ENCODE data around the gene FAM241B. TPM values are rescaled to one million over a fixed set of nuclear protein-coding genes. Genes with fewer than 3 reads are reported as not detected.

Gene FAM241B
- total and polyA plus RNA-seq, 10 of the 15 experiments (the other 5 are each of a cell fraction or from before 2014, with no cell fraction given), result 0.09 to 0.99 (median 0.24) TPM

- TF ChIP-seq ZNF687 (IDR thresholded peaks at IDR 0.05) (no peak), BCL11A (IDR thresholded peaks at IDR 0.05; ENCODE audit: low read depth, low read length) (no peak)
These were observed 17.8 kb downstream of the FAM241B start (continued) for GRCh38 chr10:69647819-69648218.

GRCh38 chr10:69648461-69648860 lies 18.4 kb downstream of the FAM241B start:
- POLR2A ChIA-PET, result no interaction called here
- in situ Hi-C loops (cut with MboI) (no loop called here), intact Hi-C loops (cut with micrococcal nuclease; ENCODE audit: unreplicated experiment) (no loop called here)
- Histone ChIP-seq H4K20me1 (ENCODE audit: control insufficient read depth, insufficient read depth) (0 out of 2 replicates have a peak, but pooled peaks cover 2% of the 10 kb centered on the region), H3K4me1 (ENCODE audit: control insufficient read depth, insufficient read depth, low read length) (no peaks in the 10 kb centered on the region), H3K4me3 (no peak overlapping the region), H3K27ac (ENCODE audit: control insufficient read depth, insufficient read depth) (no peak overlapping the region), H3K36me3 (ENCODE audit: control insufficient read depth in 2 of 2, insufficient read depth in 2 of 2, low read length in 1 of 2) (no peaks in the 10 kb centered on the region), H3K4me2 (ENCODE audit: control insufficient read depth, insufficient read depth) (no peak overlapping the region), H3K27me3 (replicated peaks in 1 of 2; ENCODE audit: control insufficient read depth in 2 of 2, insufficient read depth in 2 of 2, low read length in 1 of 2) (peaks cover 0 to 1% of the 10 kb centered on the region in 2 experiments; a peak in 1 of 4 replicates), H3K9ac (ENCODE audit: control insufficient read depth, insufficient read depth, low read length) (no peak overlapping the region), H2AFZ (ENCODE audit: control insufficient read depth, low read depth, low read length) (no peak overlapping the region), H3K9me3 (replicated peaks; ENCODE audit: control insufficient read depth, insufficient read depth, low read length) (peaks cover 2% of the 10 kb centered on the region; the same call in 2 of the 3 replicates), H3K79me2 (ENCODE audit: control insufficient read depth, insufficient read depth, low read length) (no peaks in the 10 kb centered on the region)
- WGBS (ENCODE audit: insufficient coverage, insufficient replicate concordance, low lambda C conversion rate, missing lambda C conversion rate), result 12% methylated on average over 5 of the region's 5 CpGs
- RAD21 ChIA-PET (ENCODE audit: unreplicated experiment), result no interaction called here
- CTCF ChIA-PET, result no interaction called here
- ATAC-seq (no peak), DNase-seq (ENCODE audit: low read depth, low spot score) (no peak), FAIRE-seq (no peak)
- SMC1A ChIA-PET (ENCODE audit: uncharacterized antibody, unreplicated experiment), result interaction anchor here (1.4 kb wide), 1 partner anchor 133 kb away, joined by 3 read pairs; no protein-coding TSS in a partner anchor
- BruUV-seq (replicated peaks), result no TSS peak
- TF ChIP-seq ZNF274 (IDR thresholded peaks at IDR 0.05; ENCODE audit: insufficient read depth, insufficient read length) (no peak), LARP7 (IDR thresholded peaks at IDR 0.05) (no peak), BCLAF1 (IDR thresholded peaks at IDR 0.05) (no peak), KDM1A (IDR thresholded peaks at IDR 0.05; ENCODE audit: borderline replicate concordance) (no peak), EP300 (IDR thresholded peaks at IDR 0.05; ENCODE audit: borderline replicate concordance in 1 of 2, control insufficient read depth in 1 of 2, low read depth in 2 of 2, low read length in 2 of 2) (no peak), IKZF1 (conservative IDR thresholded peaks at IDR 0.05) (no peak), BHLHE40 (IDR thresholded peaks at IDR 0.05; ENCODE audit: borderline replicate concordance in 1 of 2, low read depth in 2 of 2, low read length in 1 of 2) (no peak), MYC (IDR thresholded peaks at IDR 0.05; ENCODE audit: insufficient read depth, insufficient read length, insufficient replicate concordance, low read length, severe bottlenecking) (no peak), NBN (IDR thresholded peaks at IDR 0.05) (no peak), POLR2A (IDR thresholded peaks at IDR 0.05; ENCODE audit: low read depth, low read length) (no peak), E2F8 (IDR thresholded peaks at IDR 0.05; ENCODE audit: low read depth, partially characterized antibody) (no peak)

All from GM12878 (cell line).